Measurements from ENCODE around the gene MUC22. TPM values are rescaled to one million over a fixed set of nuclear protein-coding genes. Genes with fewer than 3 reads are reported as not detected.

MUC22 gene
- total RNA-seq = not detected
- not detected for polyA plus RNA-seq (2013, experiment 1 of 2)
- polyA plus RNA-seq (2013, experiment 2 of 2) = not detected
- total RNA-seq = 0 to 0.08 (median 0) reads per million in 172 experiments

GRCh38 chr6:31010393-31011060, at the start of gene MUC22:
MUC22 (plus strand) TSS chr6:31010474; CDS start chr6:31010707, 233 bp downstream.
- Mint-ChIP-seq H3K36me3 (ENCODE audit: low read depth) (no peaks in the 10 kb centered on the region), H3K4me3 (no peak within 1 kb of the TSS), H3K27ac (no peak within 1 kb of the TSS), H3K4me1 (ENCODE audit: low read depth) (no peaks in the 10 kb centered on the region), H3K27me3 (peaks cover 40% of the 10 kb centered on the region), H3K9me3 (no peaks in the 10 kb centered on the region)
- DNase-seq (no peak), ATAC-seq (ENCODE audit: poor library complexity) (no peak)
- ChIA-PET POLR2A (no interaction called here), CTCF (no interaction called here)
- no peak within 1 kb of the TSS for H3K27ac ChIP-seq (ENCODE audit: low read depth in 1 of 2, low read length in 2 of 2)
- no peak for TF ChIP-seq CTCF (IDR thresholded peaks at IDR 0.05)
- intact Hi-C loops (cut with DNase I, micrococcal nuclease) = no loop called here
- no peaks in the 10 kb centered on the region for H3K36me3 ChIP-seq (ENCODE audit: insufficient read depth, low read length)
- H3K4me1 ChIP-seq (ENCODE audit: insufficient read depth, low read length) = no peaks in the 10 kb centered on the region
- H3K4me3 ChIP-seq (ENCODE audit: low read length) = no peak within 1 kb of the TSS
- H3K27me3 ChIP-seq (ENCODE audit: control insufficient read depth in 1 of 2, insufficient read depth in 2 of 2, low read length in 2 of 2) = peaks cover 0 to 5% of the 10 kb centered on the region in 2 experiments
- no peaks in the 10 kb centered on the region for H3K9me3 ChIP-seq (ENCODE audit: control insufficient read depth in 1 of 2, insufficient read depth in 1 of 2, low read length in 2 of 2)

- no peaks in the 10 kb centered on the region for H3K36me3 ChIP-seq (ENCODE audit: insufficient read depth, low read length)
- POLR2A ChIA-PET = no interaction called here
- CTCF ChIA-PET = no interaction called here
- peaks cover 11% of the 10 kb centered on the region for H3K4me1 ChIP-seq (ENCODE audit: insufficient read depth, low read length)
- Mint-ChIP-seq H3K27ac (no peak overlapping the region), H3K27me3 (peaks cover 32% of the 10 kb centered on the region), H3K4me1 (ENCODE audit: low read depth) (peaks cover 20% of the 10 kb centered on the region), H3K36me3 (ENCODE audit: low read depth) (no peaks in the 10 kb centered on the region), H3K9me3 (no peaks in the 10 kb centered on the region), H3K4me3 (no peak overlapping the region)
- peaks cover 3 to 4% of the 10 kb centered on the region in 2 experiments for H3K27me3 ChIP-seq (ENCODE audit: control insufficient read depth in 1 of 2, insufficient read depth in 2 of 2, low read length in 2 of 2)
- ATAC-seq (ENCODE audit: poor library complexity) (no peak), DNase-seq (no peak)
- intact Hi-C loops (cut with DNase I, micrococcal nuclease) = no loop called here
- H3K27ac ChIP-seq (ENCODE audit: low read depth in 1 of 2, low read length in 2 of 2) = no peak overlapping the region
- H3K4me3 ChIP-seq (ENCODE audit: low read length) = no peak overlapping the region
- no peak for TF ChIP-seq CTCF (IDR thresholded peaks at IDR 0.05)
- no peaks in the 10 kb centered on the region for H3K9me3 ChIP-seq (ENCODE audit: control insufficient read depth in 1 of 2, insufficient read depth in 1 of 2, low read length in 2 of 2)
Measured at GRCh38 chr6:30960907-30961673, 49.2 kb upstream of the MUC22 start.

GRCh38 chr6:30962716-30963115, 47.6 kb upstream of the MUC22 start:
- POLR2A ChIA-PET = no interaction called here
- Mint-ChIP-seq H3K4me3 (no peak overlapping the region), H3K36me3 (ENCODE audit: low read depth) (no peaks in the 10 kb centered on the region), H3K27ac (no peak overlapping the region), H3K27me3 (peaks cover 28% of the 10 kb centered on the region), H3K4me1 (ENCODE audit: low read depth) (peaks cover 8% of the 10 kb centered on the region), H3K9me3 (no peaks in the 10 kb centered on the region)
- H3K27me3 ChIP-seq (ENCODE audit: control insufficient read depth in 1 of 2, insufficient read depth in 2 of 2, low read length in 2 of 2) = peaks cover 3 to 4% of the 10 kb centered on the region in 2 experiments
- no peak overlapping the region for H3K27ac ChIP-seq (ENCODE audit: low read depth in 1 of 2, low read length in 2 of 2)
- intact Hi-C loops (cut with DNase I, micrococcal nuclease) = no loop called here
- TF ChIP-seq CTCF (IDR thresholded peaks at IDR 0.05) = no peak
- ATAC-seq (ENCODE audit: poor library complexity) (no peak), DNase-seq (no peak)
- no peak overlapping the region for H3K4me3 ChIP-seq (ENCODE audit: low read length)
- H3K9me3 ChIP-seq (ENCODE audit: control insufficient read depth in 1 of 2, insufficient read depth in 1 of 2, low read length in 2 of 2) = no peaks in the 10 kb centered on the region
- H3K4me1 ChIP-seq (ENCODE audit: insufficient read depth, low read length) = peaks cover 8% of the 10 kb centered on the region
- no peaks in the 10 kb centered on the region for H3K36me3 ChIP-seq (ENCODE audit: insufficient read depth, low read length)
- CTCF ChIA-PET = no interaction called here
